Endothelial cell (in vitro differentiated cells): ENCODE measurements around the gene ELOF1. TPM values are rescaled to one million over a fixed set of nuclear protein-coding genes. Genes with fewer than 3 reads are reported as not detected.
"Not testable (repeated sequence)": the region's sequence is repeated elsewhere in the genome, so short reads cannot be mapped to it uniquely, and the experiment has no call there.

Experiments
- DNase-seq: peaks from one replicate; pipeline ENCODE4 v3.0.0; 2021; ENCODE audit warnings: low spot score
- H3K27ac Mint-ChIP-seq: one replicate; pipeline ENCODE4 v1.8.0; 2021; ENCODE audit warnings: mixed read lengths, inconsistent platforms; ENCODE audit not compliant: unreplicated experiment
- H3K27me3 Mint-ChIP-seq: one replicate; pipeline ENCODE4 v1.8.0; 2021; ENCODE audit warnings: mild to moderate bottlenecking, moderate library complexity, mixed read lengths, inconsistent platforms; ENCODE audit not compliant: unreplicated experiment
- H3K36me3 Mint-ChIP-seq: one replicate; pipeline ENCODE4 v1.8.0; 2021; ENCODE audit warnings: mild to moderate bottlenecking, low read depth, mixed read lengths, inconsistent platforms; ENCODE audit not compliant: unreplicated experiment
- H3K4me1 Mint-ChIP-seq: one replicate; pipeline ENCODE4 v1.8.0; 2021; ENCODE audit warnings: mild to moderate bottlenecking, mixed read lengths, inconsistent platforms; ENCODE audit not compliant: unreplicated experiment
- H3K4me3 Mint-ChIP-seq: one replicate; pipeline ENCODE4 v1.8.0; 2021; ENCODE audit warnings: mild to moderate bottlenecking, mixed read lengths, inconsistent platforms; ENCODE audit not compliant: unreplicated experiment
- H3K9me3 Mint-ChIP-seq: one replicate; pipeline ENCODE4 v1.8.0; 2021; ENCODE audit warnings: mixed read lengths, inconsistent platforms; ENCODE audit not compliant: unreplicated experiment
- CTCF ChIP-seq: fragments of 200-600 bp; sonication (generic); IDR thresholded peaks from one replicate; pipeline ENCODE4 v1.5.0; 2021; ENCODE audit warnings: antibody characterized with exemption; ENCODE audit not compliant: unreplicated experiment
- total RNA-seq: library from RNA; stranded (reverse); fragmentation: NEBNext Ultra II Directional; extraction: Animal tissue kit (Norgen Biotek cat#: 25700); gene quantifications from one replicate; pipeline ENCODE4 v1.2.1, GENCODE V29; 2021; ENCODE audit not compliant: unreplicated experiment

Gene ELOF1
- total RNA-seq, 1 donor from 2014 or later, result 44.0 TPM

DNA sequence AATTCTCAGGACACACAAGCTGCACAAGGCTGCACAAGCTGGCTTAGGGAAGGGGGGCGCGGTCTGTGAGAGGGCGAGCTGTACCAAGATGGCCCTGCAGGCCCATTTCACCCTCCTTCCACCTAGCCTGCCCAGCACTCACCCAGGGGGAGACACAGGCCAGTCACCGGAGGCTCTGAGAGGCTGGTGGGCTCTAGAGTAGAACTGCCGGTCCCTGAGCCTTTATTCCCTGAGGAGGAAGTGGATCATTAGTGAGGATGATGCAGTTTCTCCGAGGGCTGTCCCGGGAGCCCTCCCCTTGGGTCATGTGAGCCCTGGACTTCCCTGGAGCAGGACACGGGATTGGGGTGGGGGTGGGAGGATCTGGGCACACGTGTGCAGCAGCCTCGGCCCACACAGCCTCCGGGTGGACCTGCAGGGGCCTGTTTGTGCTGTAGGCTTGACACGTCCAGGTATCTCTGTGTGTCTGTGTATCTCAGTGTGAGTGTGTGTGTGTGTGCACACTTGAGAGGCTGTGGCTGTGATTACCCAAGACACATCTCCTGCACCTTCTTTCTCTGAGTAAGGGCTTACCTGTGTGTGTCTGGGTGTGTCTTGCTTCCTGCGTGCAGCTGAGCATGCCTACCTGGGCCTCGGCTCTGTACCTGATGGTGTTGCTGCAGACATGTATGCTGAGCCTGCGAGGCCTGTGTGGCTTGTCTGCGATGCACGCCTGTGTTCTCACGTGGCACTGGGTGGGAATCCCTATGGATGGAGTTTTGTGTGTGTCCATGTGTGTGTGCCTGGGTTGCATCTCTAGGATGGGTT, 18.6 kb upstream of the ELOF1 start, which contains the start of gene ACP5:
Gene ACP5 (minus strand): TSS at position 195 of the 807 bp plus-strand sequence. CDS start 328 bp downstream, outside the sequence.
- Mint-ChIP-seq H3K27ac (no peak within 1 kb of the TSS), H3K9me3 (no peaks in the 10 kb centered on the region), H3K27me3 (peaks cover 2% of the 10 kb centered on the region), H3K36me3 (no peaks in the 10 kb centered on the region), H3K4me3 (no peak within 1 kb of the TSS), H3K4me1 (peaks cover 6% of the 10 kb centered on the region)
- TF ChIP-seq CTCF, result no peak
- no peak for DNase-seq

DNA sequence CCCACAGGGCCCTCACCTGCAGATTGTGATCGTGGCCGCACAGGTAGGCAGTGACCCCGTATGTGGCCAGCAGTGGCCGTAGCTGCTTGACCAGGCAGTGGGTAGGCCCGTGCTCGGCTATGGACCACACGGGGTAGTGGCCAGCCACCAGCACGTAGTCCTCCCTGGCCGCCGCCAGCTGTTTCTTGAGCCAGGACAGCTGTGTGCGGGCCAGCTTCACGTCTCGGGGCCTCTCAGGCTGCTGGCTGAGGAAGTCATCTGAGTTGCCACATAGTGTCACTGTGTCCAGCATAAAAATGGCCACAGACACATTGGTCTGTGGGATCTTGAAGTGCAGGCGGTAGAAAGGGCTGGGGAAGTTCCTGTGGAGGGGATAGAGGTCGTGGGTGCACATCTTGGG, 17.2 kb upstream of the ELOF1 start:
- no peaks in the 10 kb centered on the region for H3K36me3 Mint-ChIP-seq
- TF ChIP-seq CTCF, result no peak
- no peaks in the 10 kb centered on the region for H3K9me3 Mint-ChIP-seq
- no peak for DNase-seq
- H3K27ac Mint-ChIP-seq, result no peak overlapping the region
- peaks cover 6% of the 10 kb centered on the region for H3K4me1 Mint-ChIP-seq
- H3K4me3 Mint-ChIP-seq, result no peak overlapping the region
- peaks cover 2% of the 10 kb centered on the region for H3K27me3 Mint-ChIP-seq

GRCh38 chr19:11574689-11575088, 15.7 kb upstream of the ELOF1 start:
- Mint-ChIP-seq H3K36me3 (no peaks in the 10 kb centered on the region), H3K4me3 (no peak overlapping the region), H3K4me1 (peaks cover 2% of the 10 kb centered on the region), H3K9me3 (no peaks in the 10 kb centered on the region), H3K27ac (no peak overlapping the region), H3K27me3 (no peaks in the 10 kb centered on the region)
- no peak for TF ChIP-seq CTCF
- DNase-seq, result no peak

DNA sequence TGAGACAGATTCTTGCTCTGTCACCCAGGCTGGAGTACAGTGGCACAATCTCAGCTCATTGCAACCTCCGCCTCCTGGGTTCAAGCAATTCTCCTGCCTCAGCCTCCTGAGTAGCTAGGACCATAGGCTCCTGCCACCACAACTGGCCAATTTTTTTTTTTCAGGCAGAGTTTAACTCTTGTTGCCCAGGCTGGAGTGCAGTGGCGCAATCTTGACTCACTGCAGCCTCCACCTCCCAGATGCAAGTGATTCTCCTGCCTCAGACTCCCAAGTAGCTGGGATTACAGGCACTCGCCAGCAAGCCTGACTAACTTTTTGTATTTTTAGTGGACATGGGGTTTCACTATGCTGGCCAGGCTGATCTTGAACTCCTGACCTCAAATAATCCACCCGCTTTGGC, 14.7 kb upstream of the ELOF1 start:
- not testable (repeated sequence) for H3K27me3 Mint-ChIP-seq, H3K36me3 Mint-ChIP-seq, DNase-seq, H3K27ac Mint-ChIP-seq, H3K4me3 Mint-ChIP-seq, H3K4me1 Mint-ChIP-seq, H3K9me3 Mint-ChIP-seq

GRCh38 chr19:11573354-11573753, 14.3 kb upstream of the ELOF1 start:
- not testable (repeated sequence) for DNase-seq, H3K4me3 Mint-ChIP-seq, H3K4me1 Mint-ChIP-seq, H3K9me3 Mint-ChIP-seq, H3K27me3 Mint-ChIP-seq, H3K27ac Mint-ChIP-seq, H3K36me3 Mint-ChIP-seq

DNA sequence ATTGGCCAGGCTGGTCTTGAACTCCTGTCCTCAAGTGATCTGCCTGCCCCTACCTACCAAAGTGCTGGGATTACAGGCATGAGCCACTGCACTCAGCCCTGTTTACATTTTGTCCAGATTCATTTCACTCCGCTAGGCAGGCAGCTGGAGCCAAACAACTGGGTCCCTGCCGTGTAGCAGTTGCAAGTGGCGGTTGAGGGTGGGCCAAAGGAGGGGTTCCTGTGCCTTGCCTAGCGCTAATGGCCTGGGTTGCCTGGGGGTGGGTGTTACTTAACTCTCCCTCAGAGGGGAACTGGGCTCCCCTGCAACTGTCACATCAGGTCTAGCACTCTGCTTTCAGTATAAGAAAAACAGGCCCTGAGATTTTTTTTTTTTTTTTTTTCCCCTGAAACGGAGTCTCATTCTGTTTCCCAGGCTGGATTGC, 11.0 kb upstream of the ELOF1 start:
- DNase-seq, result no peak
- Mint-ChIP-seq H3K36me3 (no peaks in the 10 kb centered on the region), H3K27ac (no peak overlapping the region), H3K4me3 (no peak overlapping the region), H3K4me1 (no peaks in the 10 kb centered on the region), H3K27me3 (peaks cover 3% of the 10 kb centered on the region), H3K9me3 (no peaks in the 10 kb centered on the region)
- no peak for TF ChIP-seq CTCF
